ENCODE results near the gene FBXO47. TPM values are rescaled to one million over a fixed set of nuclear protein-coding genes. Genes with fewer than 3 reads are reported as not detected.
"Not testable (repeated sequence)": the region's sequence is repeated elsewhere in the genome, so short reads cannot be mapped to it uniquely, and the experiment has no call there.

The FBXO47 gene
- total RNA-seq, 1 donor from 2014 or later, result not detected

DNA sequence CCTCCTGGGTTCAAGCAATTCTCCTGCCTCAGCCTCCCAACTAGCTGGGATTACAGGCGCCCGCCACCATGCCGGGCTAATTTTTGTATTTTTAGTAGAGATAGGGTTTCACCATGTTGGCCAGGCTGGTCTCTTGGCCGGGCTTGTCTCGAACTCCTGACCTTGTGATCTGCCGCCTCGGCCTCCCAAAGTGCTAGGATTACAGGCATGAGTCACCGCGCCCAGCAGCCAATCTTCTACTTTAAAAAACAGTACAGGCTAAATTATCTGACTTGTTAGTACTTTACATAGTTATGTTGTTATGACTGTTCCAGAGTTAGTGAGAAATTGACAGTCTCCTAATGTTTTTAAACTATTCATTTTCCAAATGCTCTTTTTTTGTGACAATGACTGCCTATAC, 33.2 kb downstream of the FBXO47 start:
- ATAC-seq, result not testable (repeated sequence)

DNA sequence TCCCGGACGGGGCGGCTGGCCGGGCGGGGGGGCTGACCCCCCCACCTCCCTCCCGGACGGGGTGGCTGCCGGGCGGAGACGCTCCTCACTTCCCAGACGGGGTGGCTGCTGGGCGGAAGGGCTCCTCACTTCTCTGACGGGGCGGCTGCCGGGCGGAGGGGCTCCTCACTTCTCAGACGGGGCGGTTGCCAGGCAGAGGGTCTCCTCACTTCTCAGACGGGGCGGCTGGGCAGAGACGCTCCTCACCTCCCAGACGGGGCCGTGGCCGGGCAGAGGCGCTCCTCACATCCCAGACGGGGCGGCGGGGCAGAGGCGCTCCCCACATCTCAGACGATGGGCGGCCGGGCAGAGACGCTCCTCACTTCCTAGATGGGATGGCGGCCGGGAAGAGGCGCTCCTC, 36.4 kb downstream of the FBXO47 start:
- intact Hi-C loops (cut with DNase I); DNase-seq (ENCODE audit: missing footprints); ATAC-seq: not testable (repeated sequence)

More for the DNA sequence above, 33.2 kb downstream of the FBXO47 start:
- intact Hi-C loops (cut with DNase I); DNase-seq (ENCODE audit: missing footprints): not testable (repeated sequence)

DNA sequence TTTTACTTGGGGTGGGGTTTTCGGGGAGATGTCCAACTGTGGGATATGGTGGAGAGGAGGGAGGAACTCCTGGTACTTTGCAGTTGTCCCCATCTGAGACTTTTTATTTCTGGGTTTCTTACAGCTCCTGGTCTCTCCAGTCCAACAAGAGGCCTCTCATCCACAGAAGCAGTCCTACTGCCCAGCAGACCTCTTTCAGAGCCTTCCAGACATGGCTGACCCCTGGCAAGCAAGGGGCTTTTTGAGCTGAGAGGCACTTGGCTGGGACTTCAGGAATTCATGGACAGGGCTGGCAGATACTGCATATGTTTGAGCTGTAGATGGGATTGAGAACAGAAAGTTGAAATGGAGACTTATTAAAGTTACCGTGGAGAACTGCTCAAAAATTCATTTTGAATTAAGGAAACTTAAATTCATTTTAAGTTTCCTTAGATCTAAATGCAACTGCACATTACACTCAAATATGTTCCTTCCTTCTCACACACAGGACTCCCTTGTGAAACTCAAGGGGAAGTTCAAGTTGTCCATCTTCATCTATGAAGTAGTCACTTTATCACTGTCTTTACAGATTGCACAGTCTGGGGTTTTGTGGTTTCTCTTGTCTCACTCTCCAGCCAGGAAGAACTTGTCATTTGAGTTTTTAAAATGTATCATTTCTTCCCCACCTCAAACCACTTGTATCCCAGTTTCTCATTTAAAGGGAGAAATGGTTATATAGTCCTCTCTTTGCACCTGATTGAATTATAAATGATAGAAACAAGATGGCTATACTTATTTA, 40.7 kb downstream of the FBXO47 start:
- no peak for ATAC-seq
- intact Hi-C loops (cut with DNase I), result no loop called here

DNA sequence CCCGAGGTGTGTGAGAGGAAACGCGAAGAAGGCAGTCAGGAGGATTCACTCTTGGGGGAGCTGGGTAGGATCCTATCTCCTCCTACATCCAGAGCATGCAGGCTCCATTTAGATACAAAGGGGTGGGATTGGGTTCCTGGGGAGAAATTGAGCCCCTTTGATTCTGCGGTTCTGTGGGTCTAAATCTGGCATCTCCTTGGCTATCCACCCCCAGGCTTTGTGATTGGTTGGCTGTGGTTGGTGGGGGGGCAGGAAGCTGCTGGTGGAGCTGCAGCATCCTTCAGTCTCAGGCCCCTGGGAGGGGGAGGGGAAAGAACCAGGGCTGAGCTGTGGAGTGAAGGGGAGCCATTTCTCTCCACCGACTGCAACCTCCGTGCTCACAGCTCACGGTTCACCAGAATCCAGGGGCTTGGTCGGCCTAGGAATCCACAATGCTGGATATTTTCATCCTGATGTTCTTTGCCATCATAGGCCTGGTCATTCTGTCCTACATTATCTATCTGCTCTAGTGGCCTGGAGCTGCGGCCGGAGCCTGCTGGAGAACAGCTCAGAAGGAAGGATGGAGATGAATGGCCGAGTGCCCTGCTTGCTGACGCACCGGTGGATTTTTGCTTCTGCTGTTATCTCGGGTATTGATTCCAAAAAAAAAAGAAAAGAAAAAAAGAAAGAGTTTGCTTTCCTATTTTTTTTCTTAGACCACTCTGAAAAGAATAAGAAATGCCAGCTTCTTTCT, 41.8 kb downstream of the FBXO47 start, which contains the start of gene LASP1NB:
LASP1NB (plus strand) TSS at position 352 of the 733 bp plus-strand sequence.
- intact Hi-C loops (cut with DNase I), result no loop called here
- ATAC-seq, result no peak
- no peak for DNase-seq (ENCODE audit: missing footprints)

More for the DNA sequence above, 40.7 kb downstream of the FBXO47 start:
- DNase-seq (ENCODE audit: missing footprints), result no peak

DNA sequence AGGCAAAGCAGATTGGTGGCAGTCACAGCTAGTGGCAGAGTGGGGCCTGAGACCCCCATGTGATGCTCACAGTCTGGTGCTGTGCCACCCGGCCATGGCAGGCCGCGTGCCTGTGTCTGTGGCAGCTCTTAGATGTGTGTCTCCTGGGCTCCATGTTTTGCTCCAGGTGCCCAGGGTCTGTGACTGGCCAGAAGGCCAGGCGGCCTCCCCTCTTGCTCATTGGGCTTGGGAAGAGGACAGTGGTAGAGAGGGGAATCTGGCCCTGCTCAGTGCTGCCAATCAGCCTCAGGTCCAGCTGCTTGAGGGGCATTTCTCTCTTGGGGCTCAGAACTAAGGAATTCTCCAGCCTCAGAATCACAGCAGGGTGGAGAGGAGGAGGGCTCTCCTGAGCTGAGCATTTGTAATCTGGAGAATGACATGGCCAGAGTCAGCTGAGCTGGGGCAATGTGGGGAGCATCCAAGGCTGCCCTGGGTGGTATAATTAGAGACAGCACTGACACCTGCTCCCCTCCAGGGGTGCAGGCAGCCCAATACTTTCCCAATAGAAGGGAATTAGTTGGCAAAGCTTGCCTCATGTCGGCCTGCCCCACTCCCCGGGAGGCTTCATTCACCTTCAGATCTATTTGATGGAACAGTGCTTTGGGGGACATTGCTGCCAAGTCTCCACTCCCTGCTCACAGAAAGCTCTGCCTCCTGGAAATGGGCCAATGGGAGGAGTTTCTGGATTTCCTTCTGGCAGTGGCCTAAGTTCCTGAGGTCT, 44.5 kb downstream of the FBXO47 start:
- peak; percentile 60 for ATAC-seq
- no peak for DNase-seq (ENCODE audit: missing footprints)
- intact Hi-C loops (cut with DNase I), result loop anchor here (2.0 to 5.0 kb wide), 2 partner anchors 20 to 50 kb away; partner anchors contain the start of gene LASP1

DNA sequence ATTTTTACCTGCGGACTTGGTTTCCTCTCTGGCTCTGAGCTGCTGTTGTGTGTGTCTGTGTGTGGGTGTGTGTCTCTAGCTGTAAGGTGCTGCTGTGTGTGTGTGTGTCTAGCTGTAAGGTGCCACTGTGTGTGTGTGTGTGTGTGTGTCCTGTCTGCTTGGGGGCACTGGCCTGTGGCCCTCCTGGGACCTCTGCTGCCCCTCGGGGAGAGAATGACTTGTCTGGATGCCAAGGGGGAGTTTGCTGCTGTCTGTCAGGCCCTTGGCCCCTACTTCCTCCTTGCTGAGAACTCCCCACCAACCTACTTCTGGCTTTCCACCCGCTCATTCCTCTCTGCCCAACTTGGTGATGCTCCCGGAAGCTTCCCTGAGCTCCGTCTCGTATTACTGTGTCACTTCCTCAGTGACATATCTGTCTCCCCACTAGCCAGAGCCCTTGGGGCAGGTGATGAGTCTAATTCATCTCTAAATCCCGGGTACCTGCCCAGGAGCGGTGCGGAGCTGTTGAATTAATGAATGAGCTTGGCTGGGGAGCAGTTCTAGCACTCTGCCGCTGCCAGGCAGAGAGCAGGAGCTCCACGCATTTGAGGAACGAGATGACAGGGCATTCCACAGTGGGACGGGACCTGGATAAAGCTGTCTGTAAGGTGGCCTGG, 45.3 kb downstream of the FBXO47 start:
- intact Hi-C loops (cut with DNase I), result loop anchor here (2.0 to 5.0 kb wide), 2 partner anchors 19 to 50 kb away; partner anchors contain the start of gene LASP1
- no peak for ATAC-seq
- DNase-seq (ENCODE audit: missing footprints), result no peak

DNA sequence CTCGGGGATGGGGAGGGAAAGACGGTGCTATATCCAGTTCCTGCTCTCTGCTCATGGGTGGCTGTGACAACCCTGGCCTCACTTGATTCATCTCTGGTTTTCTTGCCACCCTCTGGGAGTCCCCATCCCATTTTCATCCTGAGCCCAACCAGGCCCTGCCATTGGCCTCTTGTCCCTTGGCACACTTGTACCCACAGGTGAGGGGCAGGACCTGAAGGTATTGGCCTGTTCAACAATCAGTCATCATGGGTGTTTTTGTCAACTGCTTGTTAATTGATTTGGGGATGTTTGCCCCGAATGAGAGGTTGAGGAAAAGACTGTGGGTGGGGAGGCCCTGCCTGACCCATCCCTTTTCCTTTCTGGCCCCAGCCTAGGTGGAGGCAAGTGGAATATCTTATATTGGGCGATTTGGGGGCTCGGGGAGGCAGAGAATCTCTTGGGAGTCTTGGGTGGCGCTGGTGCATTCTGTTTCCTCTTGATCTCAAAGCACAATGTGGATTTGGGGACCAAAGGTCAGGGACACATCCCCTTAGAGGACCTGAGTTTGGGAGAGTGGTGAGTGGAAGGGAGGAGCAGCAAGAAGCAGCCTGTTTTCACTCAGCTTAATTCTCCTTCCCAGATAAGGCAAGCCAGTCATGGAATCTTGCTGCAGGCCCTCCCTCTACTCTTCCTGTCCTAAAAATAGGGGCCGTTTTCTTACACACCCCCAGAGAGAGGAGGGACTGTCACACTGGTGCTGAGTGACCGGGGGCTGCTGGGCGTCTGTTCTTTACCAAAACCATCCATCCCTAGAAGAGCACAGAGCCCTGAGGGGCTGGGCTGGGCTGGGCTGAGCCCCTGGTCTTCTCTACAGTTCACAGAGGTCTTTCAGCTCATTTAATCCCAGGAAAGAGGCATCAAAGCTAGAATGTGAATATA, 46.6 kb downstream of the FBXO47 start:
- ATAC-seq (peak; percentile 41), DNase-seq (ENCODE audit: missing footprints) (no peak)
- intact Hi-C loops (cut with DNase I), result loop anchor here (5.0 kb wide), 1 partner anchor 48 kb away; the partner anchor contains the start of gene LASP1

DNA sequence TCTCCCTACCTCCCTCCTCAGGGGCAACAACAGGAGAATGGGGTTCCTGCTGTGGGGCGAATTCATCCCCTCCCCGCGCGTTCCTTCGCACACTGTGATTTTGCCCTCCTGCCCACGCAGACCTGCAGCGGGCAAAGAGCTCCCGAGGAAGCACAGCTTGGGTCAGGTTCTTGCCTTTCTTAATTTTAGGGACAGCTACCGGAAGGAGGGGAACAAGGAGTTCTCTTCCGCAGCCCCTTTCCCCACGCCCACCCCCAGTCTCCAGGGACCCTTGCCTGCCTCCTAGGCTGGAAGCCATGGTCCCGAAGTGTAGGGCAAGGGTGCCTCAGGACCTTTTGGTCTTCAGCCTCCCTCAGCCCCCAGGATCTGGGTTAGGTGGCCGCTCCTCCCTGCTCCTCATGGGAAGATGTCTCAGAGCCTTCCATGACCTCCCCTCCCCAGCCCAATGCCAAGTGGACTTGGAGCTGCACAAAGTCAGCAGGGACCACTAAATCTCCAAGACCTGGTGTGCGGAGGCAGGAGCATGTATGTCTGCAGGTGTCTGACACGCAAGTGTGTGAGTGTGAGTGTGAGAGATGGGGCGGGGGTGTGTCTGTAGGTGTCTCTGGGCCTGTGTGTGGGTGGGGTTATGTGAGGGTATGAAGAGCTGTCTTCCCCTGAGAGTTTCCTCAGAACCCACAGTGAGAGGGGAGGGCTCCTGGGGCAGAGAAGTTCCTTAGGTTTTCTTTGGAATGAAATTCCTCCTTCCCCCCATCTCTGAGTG, 47.7 kb downstream of the FBXO47 start:
- ATAC-seq (no peak), DNase-seq (ENCODE audit: missing footprints) (no peak)
- intact Hi-C loops (cut with DNase I), result loop anchor here (5.0 kb wide), 1 partner anchor 47 kb away; the partner anchor contains the start of gene LASP1

DNA sequence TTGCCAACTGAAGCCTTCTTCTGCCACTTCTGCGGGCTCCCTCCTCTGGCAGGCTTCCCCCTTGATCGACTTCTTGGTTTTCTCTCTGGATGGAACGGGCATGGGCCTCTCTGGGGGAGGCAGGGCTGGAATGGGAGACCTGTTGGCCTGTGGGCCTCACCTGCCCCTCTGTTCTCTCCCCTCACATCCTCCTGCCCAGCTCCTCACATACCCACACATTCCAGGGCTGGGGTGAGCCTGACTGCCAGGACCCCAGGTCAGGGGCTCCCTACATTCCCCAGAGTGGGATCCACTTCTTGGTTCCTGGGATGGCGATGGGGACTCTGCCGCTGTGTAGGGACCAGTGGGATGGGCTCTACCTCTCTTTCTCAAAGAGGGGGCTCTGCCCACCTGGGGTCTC, 48.3 kb downstream of the FBXO47 start:
- ATAC-seq (no peak), DNase-seq (ENCODE audit: missing footprints) (no peak)
- intact Hi-C loops (cut with DNase I), result no loop called here

DNA sequence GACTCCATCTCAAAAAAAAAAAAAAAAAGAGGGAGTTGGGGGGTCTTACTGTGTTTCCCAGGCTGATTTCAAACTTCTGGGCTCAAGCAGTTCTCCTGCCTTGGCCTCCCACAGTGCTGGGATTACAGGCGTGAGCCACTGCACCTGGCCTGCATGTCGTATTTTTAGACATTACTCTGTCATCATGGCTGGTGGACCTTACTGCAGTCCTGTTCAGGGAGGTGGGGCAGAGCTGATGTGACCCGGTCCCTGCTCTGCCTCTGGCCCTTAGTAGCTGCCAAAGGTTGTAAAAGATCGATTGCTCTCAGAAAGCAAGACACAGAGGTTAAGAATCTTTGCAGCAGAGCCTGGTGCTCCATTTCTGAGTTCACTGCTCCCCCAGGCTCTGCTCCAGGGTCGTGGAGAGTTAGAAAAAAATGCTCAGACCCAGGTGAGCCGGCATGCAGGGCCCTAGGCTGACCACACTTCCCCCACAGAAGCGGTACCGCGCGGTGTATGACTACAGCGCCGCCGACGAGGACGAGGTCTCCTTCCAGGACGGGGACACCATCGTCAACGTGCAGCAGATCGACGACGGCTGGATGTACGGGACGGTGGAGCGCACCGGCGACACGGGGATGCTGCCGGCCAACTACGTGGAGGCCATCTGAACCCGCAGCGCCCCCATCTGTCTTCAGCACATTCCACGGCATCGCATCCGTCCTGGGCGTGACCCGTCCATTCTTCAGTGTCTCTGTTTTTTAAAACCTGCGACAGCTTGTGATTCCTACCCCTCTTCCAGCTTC, 48.9 kb downstream of the FBXO47 start:
- DNase-seq (ENCODE audit: missing footprints), result no peak
- ATAC-seq, result no peak
- intact Hi-C loops (cut with DNase I), result no loop called here

DNA sequence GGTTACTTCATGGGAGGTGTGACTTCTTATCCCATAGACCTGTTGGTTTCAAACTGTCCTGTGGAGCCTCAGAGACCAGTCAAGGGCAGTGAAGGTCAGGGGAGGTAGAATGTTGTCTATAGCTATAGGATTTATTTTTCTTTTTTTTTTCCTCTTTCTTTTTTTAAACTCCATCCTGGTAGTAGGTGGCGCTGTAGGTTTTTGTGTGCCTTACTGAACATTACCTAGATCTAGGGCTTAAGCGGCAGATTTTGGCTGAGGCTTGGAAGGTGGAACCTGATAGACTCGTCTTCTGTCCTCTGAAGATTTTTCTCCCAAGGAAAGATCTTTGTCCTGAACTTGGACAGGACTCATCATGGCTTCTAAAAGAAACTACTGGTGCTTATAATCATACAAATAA, 49.9 kb downstream of the FBXO47 start:
- DNase-seq (ENCODE audit: missing footprints) (no peak), ATAC-seq (no peak)
- intact Hi-C loops (cut with DNase I), result no loop called here

DNA sequence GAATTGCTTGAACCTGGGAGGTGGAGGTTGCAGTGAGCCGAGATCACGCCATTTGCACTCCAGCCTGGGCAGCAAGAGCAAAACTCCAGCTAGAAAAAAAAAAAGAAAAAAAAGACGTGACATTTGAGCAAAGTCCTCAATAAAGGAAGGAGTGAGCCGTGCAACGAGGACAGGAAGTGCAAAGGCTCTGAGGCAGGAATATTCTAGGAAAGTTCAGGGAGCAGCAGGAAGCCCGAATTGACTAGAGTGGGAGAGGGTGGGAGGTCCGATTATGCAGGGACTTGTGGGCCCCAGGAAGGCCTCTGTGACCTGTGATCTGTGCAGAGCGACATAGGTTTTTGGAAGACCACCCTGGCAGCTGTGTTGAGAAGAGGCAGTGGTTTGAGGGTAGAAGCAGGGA, 50.4 kb downstream of the FBXO47 start:
- no peak for DNase-seq (ENCODE audit: missing footprints)
- intact Hi-C loops (cut with DNase I), result no loop called here

DNA sequence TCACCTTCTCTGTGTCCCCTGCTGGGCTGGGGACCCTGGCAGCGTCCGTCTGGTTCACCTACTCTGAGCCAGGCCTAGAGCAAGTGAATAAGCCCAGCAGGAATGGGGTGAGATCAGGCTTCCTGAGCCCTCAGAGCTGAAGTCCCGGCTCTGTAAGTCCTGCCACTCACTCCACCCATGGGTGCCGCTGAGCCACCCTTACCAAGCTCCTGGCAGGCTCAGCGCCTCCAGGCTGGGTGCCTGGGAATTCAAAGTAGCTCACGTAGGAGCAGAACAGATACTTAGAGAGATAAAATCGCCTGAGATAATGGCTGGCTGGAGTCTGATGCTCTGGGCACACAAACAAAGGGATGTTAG, 51.6 kb downstream of the FBXO47 start:
- intact Hi-C loops (cut with DNase I), result no loop called here
- ATAC-seq, result no peak
- no peak for DNase-seq (ENCODE audit: missing footprints)

More for the DNA sequence above, 50.4 kb downstream of the FBXO47 start:
- no peak for ATAC-seq

DNA sequence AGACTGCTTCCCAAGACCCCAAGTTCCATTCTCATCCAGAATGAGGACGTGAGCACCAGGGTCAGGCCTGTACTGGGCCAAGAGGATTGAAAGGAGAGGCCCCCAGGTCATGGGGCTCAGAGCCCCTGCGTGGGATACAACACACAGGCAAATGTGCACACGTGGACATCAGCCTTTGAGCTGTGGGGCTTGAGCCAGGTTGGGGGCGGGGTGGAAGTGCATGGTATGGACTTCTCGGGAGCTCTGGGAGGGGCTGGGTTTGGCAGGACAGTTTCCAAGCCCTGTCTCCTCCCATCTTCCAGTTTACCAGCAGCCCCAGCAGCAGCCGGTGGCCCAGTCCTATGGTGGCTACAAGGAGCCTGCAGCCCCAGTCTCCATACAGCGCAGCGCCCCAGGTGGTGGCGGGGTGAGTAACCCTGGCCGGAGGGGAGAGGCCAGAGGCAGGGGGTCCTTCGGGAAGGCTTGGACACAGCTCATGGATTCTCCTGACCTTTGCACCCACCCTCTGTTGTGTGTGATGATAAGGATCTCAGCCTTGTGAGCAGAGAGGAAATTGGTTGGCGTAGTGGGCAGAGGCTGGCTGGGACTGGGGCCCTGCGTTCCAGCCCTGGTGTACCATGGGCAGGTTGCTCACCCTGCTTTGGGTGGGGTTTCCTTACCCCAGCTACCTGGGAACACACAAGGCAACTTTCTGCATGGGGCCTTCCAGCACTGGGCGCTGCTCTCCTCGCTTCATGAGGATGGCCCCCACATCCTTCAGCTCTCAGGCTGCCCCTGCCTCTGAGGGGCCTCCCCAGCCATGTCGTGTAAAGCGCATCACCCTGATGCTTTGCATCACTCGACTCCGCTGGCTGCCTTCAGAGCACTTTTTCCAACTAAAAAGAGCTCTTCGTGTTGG, 52.2 kb downstream of the FBXO47 start:
- DNase-seq (ENCODE audit: missing footprints), result no peak

DNA sequence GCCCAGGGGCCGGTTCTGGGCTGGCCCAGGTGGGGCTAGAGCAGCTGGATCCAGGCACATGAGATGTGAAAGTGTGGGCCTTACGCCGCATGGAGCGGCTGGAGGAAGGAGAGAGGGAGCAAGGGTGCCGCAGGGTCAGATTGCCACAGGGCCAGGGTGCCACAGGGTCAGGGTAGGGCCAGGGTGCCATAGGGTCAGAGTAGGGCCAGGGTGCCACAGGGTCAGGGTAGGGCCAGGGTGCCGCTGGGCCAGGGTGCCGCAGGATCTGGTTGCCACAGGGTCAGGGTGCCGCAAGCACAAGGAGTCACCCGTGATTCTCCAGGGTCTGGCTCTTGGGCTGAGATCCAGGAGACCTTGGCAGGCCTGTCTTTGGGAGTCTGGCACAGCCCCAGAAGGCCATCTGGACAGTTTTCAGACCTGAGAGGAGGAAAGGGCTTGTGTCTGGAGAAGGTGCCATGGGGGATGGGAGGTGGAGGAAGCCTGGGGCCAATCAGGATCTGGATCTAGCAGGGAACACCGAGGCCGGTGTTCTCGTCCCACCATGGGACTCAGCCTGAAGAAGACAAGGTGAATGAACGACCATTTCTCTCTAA, 54.9 kb downstream of the FBXO47 start:
- ATAC-seq (peak; percentile 67), DNase-seq (ENCODE audit: missing footprints) (peak; percentile 77)
- intact Hi-C loops (cut with DNase I), result no loop called here

More for the DNA sequence above, 52.2 kb downstream of the FBXO47 start:
- intact Hi-C loops (cut with DNase I), result no loop called here
- no peak for ATAC-seq

All from Right ventricle myocardium inferior (tissue), 1 donor.